Measurements from ENCODE around the gene SULF2. TPM values are rescaled to one million over a fixed set of nuclear protein-coding genes. Genes with fewer than 3 reads are reported as not detected.
A peak's percentile ranks its signal among the peaks of the same experiment; 100 is the strongest.

The SULF2 gene
- total RNA-seq, 1 donor from 2014 or later = 24.0 TPM

GRCh38 chr20:47726632-47727031, 58.6 kb downstream of the SULF2 start:
- Mint-ChIP-seq H3K27me3 (ENCODE audit: insufficient read depth, low read depth) (peaks cover 16% of the 10 kb centered on the region), H3K36me3 (peaks cover 6% of the 10 kb centered on the region)

GRCh38 chr20:47725248-47725973, 59.9 kb downstream of the SULF2 start:
- Histone ChIP-seq H3K27me3 (no peaks in the 10 kb centered on the region), H3K9me3 (ENCODE audit: low read depth) (no peaks in the 10 kb centered on the region), H3K27ac (no peak overlapping the region), H3F3A (ENCODE audit: low read depth) (peaks cover 8% of the 10 kb centered on the region), H3K36me3 (no peaks in the 10 kb centered on the region), H3K4me2 (no peak overlapping the region), H3K9ac (no peak overlapping the region), H3K4me1 (peaks cover 24% of the 10 kb centered on the region), H3K4me3 (no peak overlapping the region), H2AFZ (replicated peaks) (no peak overlapping the region), H3K79me2 (ENCODE audit: low read depth) (no peaks in the 10 kb centered on the region), H4K20me1 (ENCODE audit: low read depth) (peaks cover 8% of the 10 kb centered on the region)
- Mint-ChIP-seq H3K4me3 (no peak overlapping the region), H3K27ac (no peak overlapping the region), H3K9me3 (peaks cover 4% of the 10 kb centered on the region), H3K4me1 (peaks cover 53% of the 10 kb centered on the region), H3K27me3 (ENCODE audit: insufficient read depth, low read depth) (peaks cover 16% of the 10 kb centered on the region), H3K36me3 (peaks cover 6% of the 10 kb centered on the region)
- TF ChIP-seq CTCF (IDR thresholded peaks at IDR 0.05) (peak; percentile 98), EZH2phosphoT487 (IDR thresholded peaks at IDR 0.05) (no peak)
- DNase-seq (ENCODE audit: low spot score) = peak; percentile 88

More at GRCh38 chr20:47726632-47727031, 58.6 kb downstream of the SULF2 start:
- Histone ChIP-seq H3K36me3 (no peaks in the 10 kb centered on the region), H4K20me1 (ENCODE audit: low read depth) (peaks cover 8% of the 10 kb centered on the region), H3K79me2 (ENCODE audit: low read depth) (no peaks in the 10 kb centered on the region), H3F3A (ENCODE audit: low read depth) (peaks cover 8% of the 10 kb centered on the region), H2AFZ (replicated peaks) (no peak overlapping the region), H3K4me3 (no peak overlapping the region), H3K9ac (no peak overlapping the region), H3K4me1 (peaks cover 16% of the 10 kb centered on the region), H3K4me2 (no peak overlapping the region), H3K9me3 (ENCODE audit: low read depth) (no peaks in the 10 kb centered on the region), H3K27ac (no peak overlapping the region), H3K27me3 (no peaks in the 10 kb centered on the region)
- Mint-ChIP-seq H3K4me1 (peaks cover 44% of the 10 kb centered on the region), H3K9me3 (peaks cover 4% of the 10 kb centered on the region), H3K4me3 (no peak overlapping the region), H3K27ac (no peak overlapping the region)
- TF ChIP-seq EZH2phosphoT487 (IDR thresholded peaks at IDR 0.05) (no peak), CTCF (IDR thresholded peaks at IDR 0.05) (no peak), EZH2 (IDR thresholded peaks at IDR 0.05) (no peak)
- no peak for DNase-seq (ENCODE audit: low spot score)

GRCh38 chr20:47724910-47725247, 60.4 kb downstream of the SULF2 start:
- Mint-ChIP-seq H3K27me3 (ENCODE audit: insufficient read depth, low read depth) (peaks cover 14% of the 10 kb centered on the region), H3K9me3 (peaks cover 4% of the 10 kb centered on the region), H3K4me3 (no peak overlapping the region), H3K36me3 (peaks cover 6% of the 10 kb centered on the region), H3K4me1 (peaks cover 53% of the 10 kb centered on the region), H3K27ac (no peak overlapping the region)
- H3K79me2 ChIP-seq (ENCODE audit: low read depth) = no peaks in the 10 kb centered on the region
- no peaks in the 10 kb centered on the region for H3K27me3 ChIP-seq
- H3K9ac ChIP-seq = no peak overlapping the region
- peaks cover 8% of the 10 kb centered on the region for H3F3A ChIP-seq (ENCODE audit: low read depth)
- no peak overlapping the region for H3K4me2 ChIP-seq
- no peak for TF ChIP-seq EZH2phosphoT487 (IDR thresholded peaks at IDR 0.05)
- no peak for TF ChIP-seq EZH2 (IDR thresholded peaks at IDR 0.05)
- no peak for TF ChIP-seq CTCF (IDR thresholded peaks at IDR 0.05)
- no peak overlapping the region for H2AFZ ChIP-seq (replicated peaks)
- no peak for DNase-seq (ENCODE audit: low spot score)
- H3K4me3 ChIP-seq = no peak overlapping the region
- peaks cover 24% of the 10 kb centered on the region for H3K4me1 ChIP-seq
- no peaks in the 10 kb centered on the region for H3K9me3 ChIP-seq (ENCODE audit: low read depth)
- H4K20me1 ChIP-seq (ENCODE audit: low read depth) = peaks cover 8% of the 10 kb centered on the region
- H3K27ac ChIP-seq = no peak overlapping the region
- no peaks in the 10 kb centered on the region for H3K36me3 ChIP-seq
